Measurements from ENCODE around the gene SLC25A21. TPM values are rescaled to one million over a fixed set of nuclear protein-coding genes. Genes with fewer than 3 reads are reported as not detected.

Gene SLC25A21
- total and polyA plus RNA-seq, 9 donors, result 0.57 to 1.6 (median 1.1) TPM; not detected in 1

DNA sequence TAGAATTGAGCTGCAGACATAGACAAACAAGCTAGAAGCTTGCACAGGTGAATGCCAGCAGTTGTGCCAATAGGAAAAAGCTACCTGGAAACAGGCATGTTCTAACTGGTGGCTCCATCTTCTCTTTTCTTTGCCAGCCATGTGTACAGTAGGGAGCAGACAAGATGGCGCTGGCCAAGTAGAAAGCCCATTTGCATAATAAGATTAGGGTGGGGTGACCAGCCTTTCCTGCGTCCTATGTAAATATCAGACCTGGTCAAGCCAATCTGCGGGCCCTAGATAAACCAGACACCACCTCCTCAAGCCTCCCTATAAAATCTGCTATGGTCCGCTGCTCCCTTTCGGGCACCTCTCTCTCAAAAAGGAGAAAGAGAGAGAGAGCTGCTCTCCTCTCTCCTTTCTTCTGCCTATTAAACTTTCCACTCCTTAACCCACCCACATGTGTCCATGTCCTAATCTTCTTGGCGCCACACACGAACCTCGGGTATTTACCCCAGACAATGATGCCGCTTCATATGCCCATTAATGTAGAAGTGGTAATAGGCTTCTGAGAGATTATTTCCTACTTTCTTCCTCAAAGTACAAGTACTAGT, 201.0 kb downstream of the SLC25A21 start:
- DNase-seq, result no peak
- no peaks in the 10 kb centered on the region for H3K36me3 ChIP-seq
- intact Hi-C loops (cut with DNase I), result no loop called here
- H3K27me3 ChIP-seq, result no peaks in the 10 kb centered on the region
- H3K4me3 ChIP-seq, result no peak overlapping the region
- 94 to 95% (median 95%) methylated on average over 9 of the region's 9 CpGs for WGBS, 3 donors
- H3K9me3 ChIP-seq, result no peaks in the 10 kb centered on the region
- H3K27ac ChIP-seq, result no peak overlapping the region
- no peaks in the 10 kb centered on the region for H3K4me1 ChIP-seq (ENCODE audit: insufficient read depth)
- TF ChIP-seq, protein P1, sequence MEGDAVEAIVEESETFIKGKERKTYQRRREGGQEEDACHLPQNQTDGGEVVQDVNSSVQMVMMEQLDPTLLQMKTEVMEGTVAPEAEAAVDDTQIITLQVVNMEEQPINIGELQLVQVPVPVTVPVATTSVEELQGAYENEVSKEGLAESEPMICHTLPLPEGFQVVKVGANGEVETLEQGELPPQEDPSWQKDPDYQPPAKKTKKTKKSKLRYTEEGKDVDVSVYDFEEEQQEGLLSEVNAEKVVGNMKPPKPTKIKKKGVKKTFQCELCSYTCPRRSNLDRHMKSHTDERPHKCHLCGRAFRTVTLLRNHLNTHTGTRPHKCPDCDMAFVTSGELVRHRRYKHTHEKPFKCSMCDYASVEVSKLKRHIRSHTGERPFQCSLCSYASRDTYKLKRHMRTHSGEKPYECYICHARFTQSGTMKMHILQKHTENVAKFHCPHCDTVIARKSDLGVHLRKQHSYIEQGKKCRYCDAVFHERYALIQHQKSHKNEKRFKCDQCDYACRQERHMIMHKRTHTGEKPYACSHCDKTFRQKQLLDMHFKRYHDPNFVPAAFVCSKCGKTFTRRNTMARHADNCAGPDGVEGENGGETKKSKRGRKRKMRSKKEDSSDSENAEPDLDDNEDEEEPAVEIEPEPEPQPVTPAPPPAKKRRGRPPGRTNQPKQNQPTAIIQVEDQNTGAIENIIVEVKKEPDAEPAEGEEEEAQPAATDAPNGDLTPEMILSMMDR (IDR thresholded peaks at IDR 0.05), result no peak
- TF ChIP-seq EP300 (IDR thresholded peaks at IDR 0.05) (no peak), POLR2A (IDR thresholded peaks at IDR 0.05) (no peak)

DNA sequence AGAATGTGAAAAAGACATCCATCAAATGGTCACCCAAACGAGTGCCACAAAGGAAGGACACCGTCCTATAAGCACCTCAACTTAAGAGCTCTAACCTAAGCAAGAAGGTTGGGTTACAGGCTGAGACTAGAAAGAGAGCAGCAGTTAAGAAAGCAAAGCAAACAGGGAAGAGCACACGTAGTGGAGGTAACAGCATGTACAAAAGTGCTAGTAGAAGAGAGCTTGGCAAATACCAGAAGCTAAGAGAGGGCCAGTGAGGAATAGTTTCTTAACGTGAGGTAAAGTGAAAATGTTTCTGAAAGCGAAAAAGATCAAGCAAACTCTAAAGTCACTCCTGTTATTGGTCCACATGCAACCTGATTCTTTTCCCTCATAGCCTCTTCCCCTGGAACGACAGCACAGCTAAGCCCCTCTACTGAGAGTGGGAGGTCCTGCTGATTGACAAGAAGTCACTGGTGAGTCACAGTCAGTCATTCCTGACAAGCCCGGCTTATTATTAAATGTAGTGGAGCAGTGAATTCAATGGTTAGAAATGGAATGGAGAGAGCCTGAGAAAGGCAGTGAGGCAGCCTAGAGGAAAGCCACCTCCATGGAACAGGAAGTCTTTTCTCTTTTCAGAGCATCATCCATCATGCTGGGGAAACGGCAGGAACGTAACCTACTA, 204.4 kb downstream of the SLC25A21 start:
- WGBS, 3 donors, result 52 to 54% (median 52%) methylated on average over 9 of the region's 9 CpGs
- Histone ChIP-seq H3K27ac (no peak overlapping the region), H3K36me3 (no peaks in the 10 kb centered on the region), H3K4me1 (ENCODE audit: insufficient read depth) (no peaks in the 10 kb centered on the region), H3K27me3 (no peaks in the 10 kb centered on the region), H3K4me3 (no peak overlapping the region), H3K9me3 (no peaks in the 10 kb centered on the region)
- DNase-seq, result no peak
- TF ChIP-seq EP300 (IDR thresholded peaks at IDR 0.05) (no peak), POLR2A (IDR thresholded peaks at IDR 0.05) (no peak)
- TF ChIP-seq, protein P1 (IDR thresholded peaks at IDR 0.05), result no peak
- intact Hi-C loops (cut with DNase I), result no loop called here

DNA sequence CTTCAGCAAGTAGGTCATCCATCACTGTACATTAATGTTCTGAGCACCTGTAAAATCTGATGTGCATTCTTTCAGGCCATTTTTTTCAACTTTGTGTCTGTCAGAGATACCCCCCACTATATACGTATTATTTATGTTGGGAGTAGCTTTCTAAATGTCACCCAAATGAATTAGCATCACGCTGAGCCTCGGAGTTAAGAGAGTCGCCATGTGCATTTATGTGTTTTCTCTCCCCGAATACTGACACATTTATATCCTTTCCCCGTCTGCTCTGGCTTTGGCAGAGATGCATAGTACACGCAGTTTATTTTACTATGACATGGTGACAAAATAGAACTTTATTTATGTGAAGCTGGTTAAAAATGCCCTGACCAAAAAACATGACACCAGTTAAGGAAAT, 216.4 kb downstream of the SLC25A21 start:
- no peak for DNase-seq
- Histone ChIP-seq H3K9me3 (no peaks in the 10 kb centered on the region), H3K36me3 (no peaks in the 10 kb centered on the region), H3K27me3 (no peaks in the 10 kb centered on the region), H3K27ac (no peak overlapping the region), H3K4me3 (no peak overlapping the region), H3K4me1 (ENCODE audit: insufficient read depth) (no peaks in the 10 kb centered on the region)
- WGBS, 3 donors, result 49 to 61% (median 52%) methylated on average over 7 of the region's 7 CpGs
- no peak for TF ChIP-seq POLR2A (IDR thresholded peaks at IDR 0.05)
- TF ChIP-seq EP300 (IDR thresholded peaks at IDR 0.05), result no peak
- TF ChIP-seq, protein P1 (IDR thresholded peaks at IDR 0.05), result no peak
- intact Hi-C loops (cut with DNase I), result no loop called here

DNA sequence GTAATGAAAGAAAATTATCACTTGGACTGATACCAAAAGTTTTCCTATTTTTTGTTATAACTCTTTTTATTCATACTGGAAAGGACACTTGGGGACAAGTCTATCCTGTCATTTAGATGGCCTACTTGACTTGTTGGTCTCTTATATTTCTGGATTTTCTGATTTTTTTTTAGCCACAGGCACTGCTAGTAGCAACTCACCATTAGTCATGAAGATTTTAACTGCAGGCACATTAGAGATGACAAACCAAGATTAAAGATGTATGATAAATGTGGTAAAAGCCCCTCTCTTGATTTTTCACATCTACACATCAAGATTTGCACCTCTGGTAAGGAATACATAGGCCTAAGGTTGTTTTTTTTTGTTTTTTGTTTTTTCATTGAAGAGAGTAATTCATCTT, 217.0 kb downstream of the SLC25A21 start:
- H3K9me3 ChIP-seq, result no peaks in the 10 kb centered on the region
- no peaks in the 10 kb centered on the region for H3K27me3 ChIP-seq
- DNase-seq, result no peak
- H3K36me3 ChIP-seq, result no peaks in the 10 kb centered on the region
- TF ChIP-seq POLR2A (IDR thresholded peaks at IDR 0.05) (no peak), EP300 (IDR thresholded peaks at IDR 0.05) (no peak)
- TF ChIP-seq, protein P1 (IDR thresholded peaks at IDR 0.05), result no peak
- H3K4me1 ChIP-seq (ENCODE audit: insufficient read depth), result no peaks in the 10 kb centered on the region
- no peak overlapping the region for H3K4me3 ChIP-seq
- intact Hi-C loops (cut with DNase I), result no loop called here
- H3K27ac ChIP-seq, result no peak overlapping the region

Data from ovary (tissue), 9 donors.